PFSK-1 (cell line): ENCODE measurements around the gene MCOLN1.

Experiments used
- POLR2AphosphoS5 ChIP-seq: IDR thresholded peaks from 2 replicates; pipeline ENCODE4 v1.6.1; 2012; ENCODE audit warnings: low read depth, mild to moderate bottlenecking, control low read depth, low read length, moderate library complexity
- SIN3A ChIP-seq: IDR thresholded peaks from 2 replicates; pipeline ENCODE4 v1.6.1; 2012; ENCODE audit warnings: mild to moderate bottlenecking, low read length, moderate library complexity, borderline replicate concordance; ENCODE audit not compliant: insufficient read depth
- TAF1 ChIP-seq: IDR thresholded peaks from 2 replicates; pipeline ENCODE4 v1.6.1; 2012; ENCODE audit warnings: low read length, control low read depth, borderline replicate concordance; ENCODE audit not compliant: insufficient read depth
- TF ChIP-seq, protein P1 (sequence below), 2 experiments: IDR thresholded peaks; 2 replicates each; pipeline versions ENCODE4 v1.6.1 to v1.8.0; 2011 to 2012; ENCODE audit warnings: low read depth in 2 of 2, low read length in 2 of 2, control low read depth in 1 of 2, inconsistent platforms in 1 of 2, mild to moderate bottlenecking in 1 of 2, moderate library complexity in 1 of 2; ENCODE audit not compliant: insufficient read depth in 1 of 2

GRCh38 chr19:7524523-7524922 is 2.1 kb downstream of the MCOLN1 start:
- TF ChIP-seq SIN3A (no peak), TAF1 (no peak), POLR2AphosphoS5 (no peak)
- TF ChIP-seq, protein P1, sequence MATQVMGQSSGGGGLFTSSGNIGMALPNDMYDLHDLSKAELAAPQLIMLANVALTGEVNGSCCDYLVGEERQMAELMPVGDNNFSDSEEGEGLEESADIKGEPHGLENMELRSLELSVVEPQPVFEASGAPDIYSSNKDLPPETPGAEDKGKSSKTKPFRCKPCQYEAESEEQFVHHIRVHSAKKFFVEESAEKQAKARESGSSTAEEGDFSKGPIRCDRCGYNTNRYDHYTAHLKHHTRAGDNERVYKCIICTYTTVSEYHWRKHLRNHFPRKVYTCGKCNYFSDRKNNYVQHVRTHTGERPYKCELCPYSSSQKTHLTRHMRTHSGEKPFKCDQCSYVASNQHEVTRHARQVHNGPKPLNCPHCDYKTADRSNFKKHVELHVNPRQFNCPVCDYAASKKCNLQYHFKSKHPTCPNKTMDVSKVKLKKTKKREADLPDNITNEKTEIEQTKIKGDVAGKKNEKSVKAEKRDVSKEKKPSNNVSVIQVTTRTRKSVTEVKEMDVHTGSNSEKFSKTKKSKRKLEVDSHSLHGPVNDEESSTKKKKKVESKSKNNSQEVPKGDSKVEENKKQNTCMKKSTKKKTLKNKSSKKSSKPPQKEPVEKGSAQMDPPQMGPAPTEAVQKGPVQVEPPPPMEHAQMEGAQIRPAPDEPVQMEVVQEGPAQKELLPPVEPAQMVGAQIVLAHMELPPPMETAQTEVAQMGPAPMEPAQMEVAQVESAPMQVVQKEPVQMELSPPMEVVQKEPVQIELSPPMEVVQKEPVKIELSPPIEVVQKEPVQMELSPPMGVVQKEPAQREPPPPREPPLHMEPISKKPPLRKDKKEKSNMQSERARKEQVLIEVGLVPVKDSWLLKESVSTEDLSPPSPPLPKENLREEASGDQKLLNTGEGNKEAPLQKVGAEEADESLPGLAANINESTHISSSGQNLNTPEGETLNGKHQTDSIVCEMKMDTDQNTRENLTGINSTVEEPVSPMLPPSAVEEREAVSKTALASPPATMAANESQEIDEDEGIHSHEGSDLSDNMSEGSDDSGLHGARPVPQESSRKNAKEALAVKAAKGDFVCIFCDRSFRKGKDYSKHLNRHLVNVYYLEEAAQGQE (IDR thresholded peaks at IDR 0.05; ENCODE audit: insufficient read depth in 1 of 2, low read depth in 2 of 2, low read length in 2 of 2): no peak
